ENCODE measurements around the gene FOXA2.
"Not testable (repeated sequence)": the region's sequence is repeated elsewhere in the genome, so short reads cannot be mapped to it uniquely, and the experiment has no call there.

FOXA2 gene

DNA sequence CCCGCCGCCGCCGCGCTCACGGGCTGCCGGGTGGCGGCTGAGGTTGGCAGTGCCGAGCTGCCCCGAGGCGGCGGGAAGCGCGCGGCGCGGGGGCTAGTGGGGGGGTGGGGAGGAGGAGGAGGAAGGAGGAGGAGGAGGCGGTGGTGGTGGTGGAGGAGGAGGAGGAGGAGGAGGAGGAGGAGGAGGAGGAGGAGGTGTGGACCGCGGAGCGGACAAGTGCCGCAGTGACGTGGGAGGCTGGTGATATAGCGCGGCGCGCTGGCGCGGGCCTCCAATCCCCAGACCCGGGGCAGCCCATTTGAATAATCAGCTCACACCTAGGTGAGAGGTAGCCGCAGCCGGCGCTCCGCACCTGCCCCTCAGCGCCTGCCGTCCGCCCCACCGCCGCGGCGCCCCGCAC is at the start of gene FOXA2:
TSS of gene FOXA2 (minus strand) at position 51 of the 400 bp plus-strand sequence. CDS start 294 bp downstream, outside the sequence.
- DNase-seq = no peak

DNA sequence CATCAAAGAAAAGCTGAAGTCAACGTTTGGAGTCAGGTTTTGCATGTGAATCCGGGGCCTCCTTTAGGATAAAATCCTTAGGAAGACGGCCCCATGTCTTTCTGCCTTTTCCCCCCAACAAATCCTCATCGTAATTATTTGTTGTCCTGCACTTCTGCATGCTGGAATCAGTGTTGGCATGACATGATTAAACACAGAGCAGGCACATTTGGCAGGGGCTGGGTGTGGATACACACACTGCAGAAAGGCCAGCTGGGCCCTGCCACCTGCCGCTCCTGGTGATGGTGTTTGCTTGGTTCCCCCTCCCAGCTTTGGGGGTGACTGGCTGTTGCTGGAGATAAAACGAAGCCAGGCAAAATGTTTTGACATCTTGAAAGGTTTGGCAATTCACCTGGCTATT is 46.3 kb upstream of the FOXA2 start:
- no peak for DNase-seq

DNA sequence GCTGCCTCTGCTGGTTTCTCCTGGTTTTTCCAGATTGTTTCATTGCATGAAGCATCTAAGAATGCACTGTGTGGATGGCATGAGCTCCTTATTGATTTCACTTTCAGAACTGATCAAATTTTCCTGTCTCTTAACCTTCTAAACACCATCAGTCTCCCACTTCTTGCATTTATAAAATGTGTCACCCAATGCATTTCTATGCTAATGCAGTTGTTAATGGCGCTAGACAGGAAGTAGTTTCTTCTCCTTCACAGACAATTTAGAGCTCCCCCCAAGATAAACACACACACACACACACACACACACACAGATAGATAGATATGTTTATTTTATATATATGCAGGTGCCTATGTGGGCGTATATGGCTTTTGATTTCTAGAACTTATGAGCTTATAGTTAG is 45.6 kb upstream of the FOXA2 start:
- DNase-seq = no peak

DNA sequence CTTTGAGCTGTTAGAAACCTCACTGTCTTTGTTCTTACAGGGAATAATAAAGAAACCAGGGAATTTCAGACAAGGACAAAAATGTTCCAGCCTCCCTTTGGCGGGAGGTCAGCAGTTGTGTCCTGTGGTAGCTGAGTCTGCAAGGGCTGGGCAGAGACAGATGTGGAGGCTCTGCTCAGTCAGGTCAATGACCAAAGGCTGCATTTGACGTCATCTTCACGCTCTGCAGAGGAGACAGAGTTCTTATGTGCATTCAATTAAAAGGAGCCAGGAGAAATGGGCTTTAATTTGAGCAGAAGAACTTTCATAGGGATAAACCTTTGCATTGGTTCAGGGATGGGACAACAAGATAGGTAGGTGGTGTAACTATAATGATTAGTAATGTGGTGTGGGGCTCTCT is 45.1 kb upstream of the FOXA2 start:
- no peak for DNase-seq

DNA sequence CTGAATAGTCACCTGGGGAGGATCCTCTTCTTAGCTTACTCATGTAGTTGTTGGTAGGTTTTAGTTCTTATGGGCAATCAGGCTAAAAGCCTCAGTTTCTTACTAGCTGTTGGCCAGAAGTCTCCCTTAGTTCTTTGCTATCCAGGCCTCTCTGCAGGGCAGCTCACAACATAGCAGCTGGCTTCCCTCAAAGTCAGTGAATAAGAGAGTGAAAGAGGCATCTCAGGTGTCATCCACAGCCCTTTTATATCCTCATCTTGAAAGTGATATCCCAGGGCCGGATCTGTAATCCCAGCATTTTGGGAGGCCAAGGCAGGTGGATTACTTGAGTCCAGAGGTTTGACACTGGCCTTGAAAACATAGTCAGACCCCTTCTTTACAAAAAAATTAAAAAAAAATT is 42.1 kb upstream of the FOXA2 start:
- DNase-seq = no peak

DNA sequence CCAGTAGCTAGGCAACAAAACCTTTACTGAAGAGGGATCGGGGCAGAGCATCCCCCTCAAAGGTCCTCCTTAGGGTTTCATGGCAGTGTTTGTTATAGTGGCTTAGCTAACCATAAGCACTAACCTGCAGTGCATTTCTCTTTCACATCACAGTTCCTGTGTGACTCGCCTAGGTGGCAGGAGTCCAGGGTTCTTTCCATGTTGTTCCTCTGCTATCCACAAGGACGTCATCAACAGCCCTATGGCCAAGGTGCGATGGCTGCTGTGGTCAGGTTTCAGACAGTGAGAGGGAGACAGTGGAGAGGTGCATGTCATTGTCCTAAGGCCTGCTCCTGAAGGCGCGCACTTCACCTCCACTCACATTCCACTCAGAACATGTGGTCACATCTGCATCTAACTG is 38.8 kb upstream of the FOXA2 start:
- DNase-seq = no peak

DNA sequence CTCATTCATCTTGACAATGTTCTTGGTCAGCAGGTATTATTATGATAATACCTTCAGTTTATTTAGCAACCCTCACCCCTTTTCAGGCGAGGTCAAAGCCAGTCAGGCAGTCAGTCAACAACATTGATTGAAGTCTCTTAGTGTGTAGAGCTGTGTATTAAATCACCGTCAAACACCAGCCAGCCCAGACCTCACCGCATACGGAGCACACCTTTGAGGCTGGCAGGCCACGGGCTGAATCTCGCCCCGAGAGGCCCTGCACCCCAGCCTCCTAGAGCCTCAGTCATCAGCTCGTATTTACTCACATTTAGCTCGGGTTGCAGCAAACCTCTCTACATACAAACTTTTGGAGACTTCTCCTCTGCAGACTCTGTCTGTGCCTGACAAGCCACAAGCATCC is 36.0 kb upstream of the FOXA2 start:
- no peak for DNase-seq

DNA sequence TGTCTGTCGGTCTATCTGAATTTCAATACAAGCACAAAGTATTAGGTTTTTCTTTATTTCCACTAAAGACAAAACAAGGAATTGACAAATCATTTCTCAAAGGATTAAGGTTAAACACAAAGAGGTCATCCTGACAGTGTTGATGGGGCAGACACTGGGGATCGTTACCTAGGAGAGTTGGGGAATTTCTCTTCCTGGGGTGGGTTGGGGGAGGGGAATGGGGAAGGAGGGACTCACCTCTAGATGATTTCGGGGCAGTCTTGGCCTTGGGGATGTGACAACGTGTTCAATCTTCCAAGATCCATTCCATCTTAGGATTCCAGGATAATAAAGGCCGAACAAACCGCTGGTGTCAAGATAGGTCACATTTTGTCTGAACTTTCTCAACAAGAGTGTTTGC is 35.4 kb upstream of the FOXA2 start:
- no peak for DNase-seq

DNA sequence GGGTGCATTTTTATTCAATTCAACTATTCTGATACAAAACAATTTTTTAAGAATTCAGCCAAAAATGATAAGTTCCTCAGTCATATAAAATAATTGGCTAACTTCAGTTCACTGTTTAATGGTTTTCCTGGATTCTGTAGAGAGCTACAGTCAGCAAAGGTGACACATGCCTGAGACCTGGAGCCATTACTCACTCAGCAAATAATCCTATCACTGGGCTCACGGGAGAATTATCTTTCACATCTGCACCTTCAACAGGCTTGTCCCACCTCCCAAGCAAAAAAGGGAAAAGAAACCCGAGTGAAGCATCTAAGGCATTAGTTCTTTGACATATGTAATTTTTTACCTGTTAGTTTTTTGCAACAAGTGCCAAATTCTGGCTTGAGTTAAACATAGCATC is 34.9 kb upstream of the FOXA2 start:
- no peak for DNase-seq

DNA sequence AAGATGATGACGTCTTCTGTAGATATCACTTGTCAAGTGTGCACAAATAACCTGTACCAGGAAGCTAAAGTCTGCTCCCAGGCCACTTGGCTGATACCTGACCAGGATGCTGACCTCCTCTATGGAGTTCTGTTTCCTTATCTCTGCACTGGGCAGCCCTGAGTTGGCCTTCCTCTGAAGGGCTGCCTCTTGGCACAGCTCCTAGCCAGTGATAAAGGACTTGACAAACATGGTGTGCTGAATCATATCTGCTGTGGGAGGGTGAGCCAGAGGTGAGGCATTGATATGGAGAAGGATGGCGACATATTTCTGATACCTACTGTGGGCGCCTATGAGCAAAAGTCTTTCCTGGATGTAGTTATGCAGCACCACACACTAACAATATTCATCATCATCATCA is 32.8 kb upstream of the FOXA2 start:
- no peak for DNase-seq

DNA sequence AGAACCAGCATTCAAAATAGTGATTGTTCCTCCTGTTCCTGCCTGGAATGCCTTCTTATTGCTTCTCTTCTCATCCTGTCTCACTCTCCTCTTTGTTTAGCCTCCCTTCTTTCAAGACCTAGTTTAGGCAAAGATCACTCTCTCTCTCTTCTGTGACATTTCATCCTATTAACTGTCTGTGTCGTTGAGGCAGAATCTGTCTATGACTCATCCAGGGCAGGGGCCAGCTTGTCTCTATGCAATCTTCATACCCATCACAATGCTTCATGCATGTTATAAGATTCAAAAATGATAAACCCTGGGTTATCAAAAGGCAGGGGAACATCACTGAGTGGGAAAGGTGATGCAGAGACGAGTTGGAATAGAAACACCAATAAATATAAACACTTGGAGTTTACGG is 32.2 kb upstream of the FOXA2 start:
- DNase-seq = no peak

DNA sequence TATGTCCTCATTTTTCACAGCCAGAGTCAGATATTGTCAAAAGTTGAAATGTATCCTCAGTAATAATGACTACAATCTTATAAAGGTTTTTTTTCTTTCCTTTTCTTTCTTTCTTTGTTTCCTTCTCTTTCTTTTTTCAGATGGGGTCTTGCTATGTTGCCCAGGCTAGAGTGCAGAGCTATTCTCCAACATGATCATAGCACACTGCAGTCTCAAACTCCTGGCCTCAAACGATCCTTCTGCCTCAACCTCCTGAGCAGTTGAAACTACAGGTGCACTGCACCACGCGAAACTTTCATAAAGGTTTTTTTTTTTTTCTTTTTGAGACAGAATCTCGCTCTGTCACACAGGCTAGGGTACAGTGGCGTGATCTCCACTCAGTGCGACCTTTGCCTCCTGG is 31.1 kb upstream of the FOXA2 start:
- no peak for DNase-seq

DNA sequence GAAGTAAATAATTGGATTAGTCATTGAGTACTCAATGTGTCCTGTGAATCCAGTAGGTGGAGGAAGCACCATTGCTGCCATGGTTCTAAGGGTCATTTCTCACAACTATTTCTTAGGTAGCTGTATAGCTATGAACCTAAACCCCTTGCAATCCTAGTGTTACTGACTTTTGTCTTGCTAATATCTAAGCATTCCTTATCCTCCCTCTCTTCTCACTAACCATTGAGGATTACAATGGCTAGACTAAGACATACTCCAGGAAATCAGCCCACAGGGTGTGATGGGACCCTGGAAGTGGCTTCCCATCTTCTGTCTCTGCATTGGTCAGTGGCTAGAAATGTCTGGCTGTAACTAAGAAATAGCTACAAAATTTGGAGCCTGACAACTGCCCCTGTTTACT is 27.3 kb upstream of the FOXA2 start:
- no peak for DNase-seq

DNA sequence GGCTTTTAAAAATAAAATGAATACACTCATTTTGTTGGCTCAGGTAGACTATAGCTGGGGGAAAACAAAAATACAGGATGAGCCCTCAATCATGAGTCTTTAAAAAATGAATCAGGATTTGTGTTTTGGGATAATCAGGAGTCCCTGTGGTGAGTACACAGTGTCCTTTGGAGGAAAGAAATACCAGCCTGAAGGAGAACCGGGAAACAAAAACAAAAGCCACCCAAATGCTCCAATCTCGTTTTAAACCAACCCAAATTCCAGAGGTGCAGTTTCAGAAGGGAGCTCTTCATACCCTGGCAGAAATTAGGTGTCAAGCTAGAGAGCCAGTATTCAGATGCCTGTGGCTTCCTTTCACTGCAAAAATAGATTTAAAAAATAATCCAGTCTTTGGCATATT is 23.3 kb upstream of the FOXA2 start:
- DNase-seq = no peak

DNA sequence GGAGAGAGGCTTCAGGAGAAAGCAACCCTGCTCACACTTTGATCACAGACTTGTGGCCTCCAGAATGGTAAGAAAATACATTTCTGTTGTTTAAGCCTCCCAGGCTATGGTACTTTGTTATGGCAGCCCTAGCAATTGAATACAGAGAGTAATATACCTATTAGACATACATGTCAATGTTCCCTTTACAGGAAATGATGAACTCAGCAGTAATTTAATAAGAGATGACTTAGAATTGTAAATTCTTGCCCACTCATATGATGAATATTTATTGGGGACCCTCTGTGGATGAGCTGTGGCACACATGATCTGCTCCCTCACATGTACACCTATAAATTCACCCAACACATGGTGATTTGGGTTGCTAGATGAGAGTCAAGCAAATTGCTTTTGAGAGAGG is 20.4 kb upstream of the FOXA2 start:
- DNase-seq = no peak

DNA sequence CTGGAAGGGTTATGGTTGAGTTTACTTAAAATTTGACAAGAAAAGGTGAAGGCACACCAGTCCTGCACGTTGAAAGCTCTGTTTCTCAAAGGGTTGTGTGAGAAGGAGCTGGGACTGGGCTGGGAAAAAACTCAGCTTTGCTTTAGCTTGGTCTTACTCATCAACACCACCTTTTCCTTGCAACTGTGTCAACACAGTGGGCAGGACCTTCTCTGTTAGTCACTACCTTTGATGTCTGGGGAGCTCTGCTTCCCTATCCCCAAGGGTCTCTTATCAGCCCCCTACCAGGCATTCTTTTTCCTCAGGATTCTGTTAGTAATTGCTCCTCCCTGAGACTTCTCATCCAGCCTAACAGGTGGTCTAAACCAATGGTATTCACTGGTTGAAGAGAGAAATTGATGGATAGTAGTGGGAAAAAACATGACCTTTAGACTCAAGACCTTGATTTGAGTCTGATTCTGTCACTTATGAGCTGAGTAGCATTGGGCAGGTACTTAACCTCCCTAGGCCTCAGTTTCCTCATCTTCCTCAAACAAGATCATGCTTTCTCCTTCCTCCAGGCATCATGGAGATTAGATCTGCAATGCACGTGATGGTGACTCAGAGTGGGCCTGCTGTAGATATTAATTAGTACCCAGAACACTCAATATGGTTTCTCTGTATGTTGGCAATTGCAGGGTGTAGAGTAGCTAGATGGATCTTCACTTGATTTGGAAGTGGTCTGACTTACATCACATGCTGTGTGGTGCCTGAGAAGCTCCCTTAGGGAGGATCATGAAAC is 17.2 kb upstream of the FOXA2 start:
- DNase-seq = no peak

DNA sequence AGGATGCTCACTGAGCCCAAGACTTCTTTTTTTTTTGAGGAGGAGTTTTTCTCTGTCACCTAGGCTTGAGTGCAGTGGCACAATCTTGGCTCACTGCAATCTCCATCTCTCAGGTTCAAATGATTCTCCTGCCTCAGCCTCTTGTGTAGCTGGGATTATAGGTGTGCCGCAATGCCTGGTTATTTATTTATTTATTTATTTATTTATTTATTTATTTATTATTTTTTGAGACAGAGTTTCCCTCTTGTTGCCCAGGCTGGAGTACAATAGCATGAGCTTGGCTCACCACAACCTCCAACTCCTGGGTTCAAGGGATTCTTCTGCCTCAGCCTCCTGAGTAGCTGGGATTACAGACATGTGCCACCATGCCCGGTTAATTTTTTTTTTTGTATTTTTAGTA is 14.9 kb upstream of the FOXA2 start:
- DNase-seq = not testable (repeated sequence)

DNA sequence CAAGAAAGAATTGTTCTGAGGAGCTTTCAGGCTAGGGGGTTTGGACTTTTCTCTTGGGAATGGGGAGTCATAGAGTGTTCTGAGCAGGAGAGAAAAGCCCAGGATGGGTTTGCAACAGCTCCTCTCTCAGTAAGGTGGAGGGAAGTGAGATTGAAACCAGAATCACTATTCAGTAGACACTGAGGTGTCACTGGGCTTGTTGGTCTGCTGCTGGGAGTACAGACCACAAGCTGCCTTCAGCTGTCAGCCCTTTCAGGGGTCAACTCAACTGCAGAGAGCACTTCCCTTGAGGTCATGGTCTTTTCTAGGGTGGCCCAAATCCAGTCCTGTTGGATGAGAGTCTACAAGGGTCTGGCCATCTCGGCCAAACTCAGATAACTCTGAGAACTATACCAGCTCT is 12.9 kb upstream of the FOXA2 start:
- no peak for DNase-seq

DNA sequence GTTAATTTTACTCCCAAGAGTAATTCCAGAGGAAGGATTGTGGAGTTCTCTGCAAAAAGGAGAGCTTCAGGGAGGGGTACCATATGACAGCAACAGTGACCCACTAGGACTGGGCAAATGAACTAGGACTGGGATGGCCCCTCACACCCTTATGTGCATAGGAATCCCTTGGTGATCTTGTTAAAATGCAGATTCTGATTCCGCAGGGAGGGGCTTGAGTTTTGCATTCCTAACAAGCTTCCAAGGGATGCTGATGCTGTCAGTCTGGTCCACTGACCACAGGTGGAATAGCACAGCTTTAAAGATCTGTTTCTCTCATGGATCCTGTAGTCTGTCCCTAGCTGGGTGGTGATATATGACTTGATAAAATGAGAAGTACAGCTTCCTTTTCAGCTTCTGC is 6.3 kb upstream of the FOXA2 start:
- no peak for DNase-seq

DNA sequence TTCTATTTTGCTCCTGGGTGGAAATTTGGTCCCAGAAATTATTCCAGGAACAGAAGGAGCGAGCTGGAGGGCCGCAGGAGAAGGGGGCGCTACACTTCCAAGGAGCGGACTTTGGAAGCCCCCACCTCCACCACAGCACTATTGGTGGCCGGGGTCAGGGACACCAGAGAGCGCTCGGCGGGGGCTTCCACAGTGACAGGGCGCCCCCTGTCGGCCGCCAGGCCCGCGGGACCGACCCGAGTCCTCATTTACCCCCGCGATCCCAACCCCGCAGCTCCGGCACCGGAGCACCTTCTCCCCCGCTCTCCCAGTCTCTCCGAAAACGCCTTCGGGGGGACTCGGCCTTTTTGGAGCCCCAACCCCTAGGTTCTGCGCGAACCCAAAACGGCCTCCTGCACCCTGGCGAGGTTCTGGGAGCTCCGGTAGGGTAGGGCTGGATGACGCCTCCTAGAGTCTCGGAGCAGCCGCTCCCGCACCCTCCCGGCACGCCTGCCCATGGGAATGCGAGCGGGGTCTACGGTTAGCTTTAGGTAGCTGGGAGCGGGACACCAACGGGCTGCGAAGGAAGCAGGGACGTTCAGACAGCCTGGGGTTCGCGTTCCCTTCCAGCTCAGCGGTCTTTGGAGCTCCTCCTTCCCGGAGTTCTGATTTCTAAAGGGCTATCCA is 2.4 kb upstream of the FOXA2 start:
- DNase-seq = no peak

DNA sequence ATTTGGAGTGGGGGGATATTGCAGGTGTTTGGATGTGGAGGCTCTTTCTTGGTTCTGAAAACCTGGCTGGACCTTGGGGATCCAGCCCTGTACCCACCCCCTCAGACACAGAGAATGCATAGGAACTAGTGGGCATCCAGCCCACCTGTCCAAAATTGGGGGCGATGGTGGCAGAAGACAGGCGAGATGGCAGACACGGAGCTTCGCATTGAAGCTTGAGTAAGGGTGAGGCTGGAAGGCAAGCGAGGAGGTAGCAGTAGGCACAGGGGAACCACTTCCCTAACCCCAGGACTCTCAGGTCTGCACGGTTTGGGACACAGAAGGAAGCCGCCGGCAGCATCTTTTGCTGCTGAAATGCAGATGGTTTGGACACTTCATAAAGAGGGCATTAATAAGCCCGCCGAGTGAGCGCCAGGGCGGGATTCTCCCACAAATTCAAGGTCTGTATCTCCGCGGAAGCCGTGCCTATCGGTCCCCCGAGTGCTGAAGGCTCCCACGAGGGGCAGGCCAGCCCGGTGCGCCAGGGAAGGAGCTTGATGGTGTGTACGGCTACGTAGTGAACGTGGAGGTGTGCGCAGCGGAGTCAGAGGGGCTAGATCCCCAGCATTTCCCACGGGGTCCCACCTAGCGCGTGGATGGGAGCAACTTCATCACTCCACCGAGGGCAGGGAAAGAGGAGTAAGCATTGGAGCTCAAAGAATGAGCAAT is 1.6 kb upstream of the FOXA2 start:
- no peak for DNase-seq

DNA sequence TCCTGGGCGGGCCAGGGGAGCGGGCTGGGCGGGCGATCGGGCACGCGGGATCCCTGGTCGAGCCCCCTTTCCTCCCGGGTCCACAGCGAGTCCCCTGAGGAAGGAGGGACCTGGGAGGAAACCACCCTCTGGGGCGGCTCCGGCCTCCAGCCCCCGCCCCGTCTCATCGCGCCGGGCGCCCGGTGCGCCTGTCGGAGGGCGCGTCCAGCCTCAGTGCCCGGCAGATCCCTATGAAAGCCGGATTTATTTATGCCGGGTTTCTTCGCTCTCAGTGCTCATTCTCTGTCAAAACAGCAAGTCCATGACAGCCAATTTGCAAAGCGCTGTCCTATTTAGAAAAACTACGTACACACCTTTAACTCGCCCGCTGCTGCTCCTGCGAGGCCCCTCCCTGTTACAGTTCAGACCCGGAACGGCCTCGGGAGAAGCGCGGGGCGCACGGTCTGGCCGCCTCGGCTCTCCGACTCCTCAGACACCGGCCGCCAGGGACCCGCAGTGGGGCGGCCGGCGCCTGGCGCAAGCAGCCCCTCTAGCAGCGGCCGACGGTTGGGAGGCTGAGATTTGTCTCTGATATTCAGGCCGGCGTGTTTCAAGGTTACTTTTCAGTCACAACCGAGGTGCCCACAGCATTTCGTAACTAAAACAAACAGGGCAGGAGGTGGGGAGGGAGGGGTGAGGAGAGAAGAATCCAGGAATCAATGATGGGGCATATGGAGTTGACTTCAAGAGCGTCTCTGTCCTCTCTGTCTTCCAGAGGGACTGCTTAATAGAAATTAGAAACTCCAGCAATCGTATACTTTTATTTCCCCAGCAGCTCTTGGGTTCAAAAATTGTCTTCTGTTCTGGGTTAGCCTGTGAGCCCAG is 782 bp upstream of the FOXA2 start:
- no peak for DNase-seq
